Liver (tissue), 3 donors: ENCODE measurements around the gene PTGDR.

Source experiments
- ATF3 ChIP-seq: IDR thresholded peaks from 2 replicates; pipeline ENCODE4 v1.6.1; 2016; ENCODE audit warnings: antibody characterized with exemption
- GABPA ChIP-seq, 2 donors: IDR thresholded peaks in 1 of 2; conservative IDR thresholded peaks in 1 of 2; 2 replicates each; pipeline ENCODE4 v1.6.1; 2016; ENCODE audit warnings: antibody characterized with exemption in 2 of 2, mild to moderate bottlenecking in 1 of 2, moderate library complexity in 1 of 2
- HNF4A ChIP-seq, 2 donors: conservative IDR thresholded peaks; 2 replicates each; pipeline ENCODE4 v1.6.1; 2016; ENCODE audit warnings: antibody characterized with exemption in 2 of 2, mild to moderate bottlenecking in 2 of 2
- HNF4G ChIP-seq: IDR thresholded peaks from 2 replicates; pipeline ENCODE4 v1.6.1; 2016; ENCODE audit warnings: antibody characterized with exemption
- JUND ChIP-seq, 2 donors: IDR thresholded peaks; 2 replicates each; pipeline ENCODE4 v1.6.1; 2016; ENCODE audit warnings: antibody characterized with exemption in 2 of 2
- MAX ChIP-seq: IDR thresholded peaks from 2 replicates; pipeline ENCODE4 v1.6.1; 2016; ENCODE audit warnings: antibody characterized with exemption
- RAD21 ChIP-seq, 2 donors: IDR thresholded peaks; 2 replicates each; pipeline ENCODE4 v1.6.1; 2016; ENCODE audit warnings: antibody characterized with exemption in 2 of 2, mild to moderate bottlenecking in 2 of 2
- SP1 ChIP-seq: IDR thresholded peaks from 2 replicates; pipeline ENCODE4 v1.6.1; 2018; ENCODE audit warnings: antibody characterized with exemption, mild to moderate bottlenecking
- TAF1 ChIP-seq: conservative IDR thresholded peaks from 2 replicates; pipeline ENCODE4 v1.6.1; 2016; ENCODE audit warnings: antibody characterized with exemption, mild to moderate bottlenecking
- YY1 ChIP-seq: IDR thresholded peaks from 2 replicates; pipeline ENCODE4 v1.6.1; 2016; ENCODE audit warnings: antibody characterized with exemption, mild to moderate bottlenecking
- TF ChIP-seq, protein P1 (sequence below): fragments of 150-350 bp; IDR thresholded peaks from 2 replicates; pipeline ENCODE4 v1.5.1; 2017; ENCODE audit warnings: improper control_type of control experiment, low read depth, low read length; ENCODE audit not compliant: missing input control
- TF ChIP-seq, protein P2 (sequence below): IDR thresholded peaks from 2 replicates; pipeline ENCODE4 v1.6.1; 2016; ENCODE audit warnings: antibody characterized with exemption, mild to moderate bottlenecking
- TF ChIP-seq, protein P3 (sequence below): IDR thresholded peaks from 2 replicates; pipeline ENCODE4 v1.6.1; 2016; ENCODE audit warnings: antibody characterized with exemption
- donor health status: healthy.
- donor health status: healthy.

DNA sequence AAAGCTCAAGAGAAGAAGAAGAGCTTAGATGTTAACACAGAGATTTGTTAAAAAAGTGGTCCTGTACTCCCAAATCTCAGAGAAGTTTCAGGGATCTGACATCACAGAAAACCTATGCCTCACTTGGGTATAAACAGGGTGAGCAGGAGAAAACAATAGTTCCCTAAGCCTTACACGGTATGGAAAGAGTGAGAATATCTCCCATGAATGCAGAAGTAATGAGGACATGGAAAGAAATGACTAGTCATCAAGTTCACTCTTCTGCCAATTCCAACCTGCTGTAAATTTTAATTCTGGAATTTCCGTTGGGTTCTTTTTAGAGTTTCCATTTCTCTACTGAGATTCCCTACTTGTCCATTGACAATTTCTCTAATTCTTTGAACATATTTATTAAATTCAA, 40.4 kb downstream of the PTGDR start:
- TF ChIP-seq, protein P1, sequence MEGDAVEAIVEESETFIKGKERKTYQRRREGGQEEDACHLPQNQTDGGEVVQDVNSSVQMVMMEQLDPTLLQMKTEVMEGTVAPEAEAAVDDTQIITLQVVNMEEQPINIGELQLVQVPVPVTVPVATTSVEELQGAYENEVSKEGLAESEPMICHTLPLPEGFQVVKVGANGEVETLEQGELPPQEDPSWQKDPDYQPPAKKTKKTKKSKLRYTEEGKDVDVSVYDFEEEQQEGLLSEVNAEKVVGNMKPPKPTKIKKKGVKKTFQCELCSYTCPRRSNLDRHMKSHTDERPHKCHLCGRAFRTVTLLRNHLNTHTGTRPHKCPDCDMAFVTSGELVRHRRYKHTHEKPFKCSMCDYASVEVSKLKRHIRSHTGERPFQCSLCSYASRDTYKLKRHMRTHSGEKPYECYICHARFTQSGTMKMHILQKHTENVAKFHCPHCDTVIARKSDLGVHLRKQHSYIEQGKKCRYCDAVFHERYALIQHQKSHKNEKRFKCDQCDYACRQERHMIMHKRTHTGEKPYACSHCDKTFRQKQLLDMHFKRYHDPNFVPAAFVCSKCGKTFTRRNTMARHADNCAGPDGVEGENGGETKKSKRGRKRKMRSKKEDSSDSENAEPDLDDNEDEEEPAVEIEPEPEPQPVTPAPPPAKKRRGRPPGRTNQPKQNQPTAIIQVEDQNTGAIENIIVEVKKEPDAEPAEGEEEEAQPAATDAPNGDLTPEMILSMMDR: no peak
- TF ChIP-seq ATF3: no peak
- TF ChIP-seq, protein P2, sequence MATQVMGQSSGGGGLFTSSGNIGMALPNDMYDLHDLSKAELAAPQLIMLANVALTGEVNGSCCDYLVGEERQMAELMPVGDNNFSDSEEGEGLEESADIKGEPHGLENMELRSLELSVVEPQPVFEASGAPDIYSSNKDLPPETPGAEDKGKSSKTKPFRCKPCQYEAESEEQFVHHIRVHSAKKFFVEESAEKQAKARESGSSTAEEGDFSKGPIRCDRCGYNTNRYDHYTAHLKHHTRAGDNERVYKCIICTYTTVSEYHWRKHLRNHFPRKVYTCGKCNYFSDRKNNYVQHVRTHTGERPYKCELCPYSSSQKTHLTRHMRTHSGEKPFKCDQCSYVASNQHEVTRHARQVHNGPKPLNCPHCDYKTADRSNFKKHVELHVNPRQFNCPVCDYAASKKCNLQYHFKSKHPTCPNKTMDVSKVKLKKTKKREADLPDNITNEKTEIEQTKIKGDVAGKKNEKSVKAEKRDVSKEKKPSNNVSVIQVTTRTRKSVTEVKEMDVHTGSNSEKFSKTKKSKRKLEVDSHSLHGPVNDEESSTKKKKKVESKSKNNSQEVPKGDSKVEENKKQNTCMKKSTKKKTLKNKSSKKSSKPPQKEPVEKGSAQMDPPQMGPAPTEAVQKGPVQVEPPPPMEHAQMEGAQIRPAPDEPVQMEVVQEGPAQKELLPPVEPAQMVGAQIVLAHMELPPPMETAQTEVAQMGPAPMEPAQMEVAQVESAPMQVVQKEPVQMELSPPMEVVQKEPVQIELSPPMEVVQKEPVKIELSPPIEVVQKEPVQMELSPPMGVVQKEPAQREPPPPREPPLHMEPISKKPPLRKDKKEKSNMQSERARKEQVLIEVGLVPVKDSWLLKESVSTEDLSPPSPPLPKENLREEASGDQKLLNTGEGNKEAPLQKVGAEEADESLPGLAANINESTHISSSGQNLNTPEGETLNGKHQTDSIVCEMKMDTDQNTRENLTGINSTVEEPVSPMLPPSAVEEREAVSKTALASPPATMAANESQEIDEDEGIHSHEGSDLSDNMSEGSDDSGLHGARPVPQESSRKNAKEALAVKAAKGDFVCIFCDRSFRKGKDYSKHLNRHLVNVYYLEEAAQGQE: no peak
- TF ChIP-seq YY1: no peak
- no peak for TF ChIP-seq SP1
- TF ChIP-seq RAD21 (IDR thresholded peaks at IDR 0.05): no peak
- TF ChIP-seq TAF1: no peak
- no peak for TF ChIP-seq HNF4A (conservative IDR thresholded peaks at IDR 0.05)
- TF ChIP-seq MAX: no peak
- TF ChIP-seq GABPA (IDR thresholded peaks at IDR 0.05 in 1 of 2, conservative IDR thresholded peaks at IDR 0.05 in 1 of 2): no peak
- no peak for TF ChIP-seq HNF4G
- TF ChIP-seq JUND (IDR thresholded peaks at IDR 0.05): no peak
- TF ChIP-seq, protein P3, sequence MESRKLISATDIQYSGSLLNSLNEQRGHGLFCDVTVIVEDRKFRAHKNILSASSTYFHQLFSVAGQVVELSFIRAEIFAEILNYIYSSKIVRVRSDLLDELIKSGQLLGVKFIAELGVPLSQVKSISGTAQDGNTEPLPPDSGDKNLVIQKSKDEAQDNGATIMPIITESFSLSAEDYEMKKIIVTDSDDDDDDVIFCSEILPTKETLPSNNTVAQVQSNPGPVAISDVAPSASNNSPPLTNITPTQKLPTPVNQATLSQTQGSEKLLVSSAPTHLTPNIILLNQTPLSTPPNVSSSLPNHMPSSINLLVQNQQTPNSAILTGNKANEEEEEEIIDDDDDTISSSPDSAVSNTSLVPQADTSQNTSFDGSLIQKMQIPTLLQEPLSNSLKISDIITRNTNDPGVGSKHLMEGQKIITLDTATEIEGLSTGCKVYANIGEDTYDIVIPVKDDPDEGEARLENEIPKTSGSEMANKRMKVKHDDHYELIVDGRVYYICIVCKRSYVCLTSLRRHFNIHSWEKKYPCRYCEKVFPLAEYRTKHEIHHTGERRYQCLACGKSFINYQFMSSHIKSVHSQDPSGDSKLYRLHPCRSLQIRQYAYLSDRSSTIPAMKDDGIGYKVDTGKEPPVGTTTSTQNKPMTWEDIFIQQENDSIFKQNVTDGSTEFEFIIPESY: no peak
